GM12891 (cell line): ENCODE data around the gene CACNB4.

ENCODE experiments used
- DNase-seq: peaks from one replicate; pipeline ENCODE4 v3.0.0; 2011; ENCODE audit warnings: low spot score; ENCODE audit not compliant: insufficient read length
- FAIRE-seq: peaks from 2 replicates; lab custom pipeline; 2011; peaks lifted over from hg19 to GRCh38; lab: Jason Lieb, UNC
- PAX5 ChIP-seq: IDR thresholded peaks from 2 replicates; pipeline ENCODE4 v1.6.1; 2011; ENCODE audit warnings: low read length, moderate library complexity, mild to moderate bottlenecking; ENCODE audit not compliant: insufficient read depth, severe bottlenecking
- POLR2A ChIP-seq: IDR thresholded peaks from 2 replicates; pipeline ENCODE4 v1.6.1; 2011; ENCODE audit warnings: low read depth, low read length, control low read depth
- POLR2AphosphoS5 ChIP-seq: IDR thresholded peaks from 2 replicates; pipeline ENCODE4 v1.6.1; 2011; ENCODE audit warnings: low read depth, low read length, control low read depth
- POU2F2 ChIP-seq: IDR thresholded peaks from 2 replicates; pipeline ENCODE4 v1.6.1; 2011; ENCODE audit warnings: low read depth, mild to moderate bottlenecking, control low read depth, low read length, moderate library complexity
- SPI1 ChIP-seq: IDR thresholded peaks from 2 replicates; pipeline ENCODE4 v1.6.1; 2011; ENCODE audit warnings: low read depth, low read length, control low read depth
- TAF1 ChIP-seq: IDR thresholded peaks from 2 replicates; pipeline ENCODE4 v1.6.1; 2011; ENCODE audit warnings: low read depth, low read length, control low read depth

The CACNB4 gene

DNA sequence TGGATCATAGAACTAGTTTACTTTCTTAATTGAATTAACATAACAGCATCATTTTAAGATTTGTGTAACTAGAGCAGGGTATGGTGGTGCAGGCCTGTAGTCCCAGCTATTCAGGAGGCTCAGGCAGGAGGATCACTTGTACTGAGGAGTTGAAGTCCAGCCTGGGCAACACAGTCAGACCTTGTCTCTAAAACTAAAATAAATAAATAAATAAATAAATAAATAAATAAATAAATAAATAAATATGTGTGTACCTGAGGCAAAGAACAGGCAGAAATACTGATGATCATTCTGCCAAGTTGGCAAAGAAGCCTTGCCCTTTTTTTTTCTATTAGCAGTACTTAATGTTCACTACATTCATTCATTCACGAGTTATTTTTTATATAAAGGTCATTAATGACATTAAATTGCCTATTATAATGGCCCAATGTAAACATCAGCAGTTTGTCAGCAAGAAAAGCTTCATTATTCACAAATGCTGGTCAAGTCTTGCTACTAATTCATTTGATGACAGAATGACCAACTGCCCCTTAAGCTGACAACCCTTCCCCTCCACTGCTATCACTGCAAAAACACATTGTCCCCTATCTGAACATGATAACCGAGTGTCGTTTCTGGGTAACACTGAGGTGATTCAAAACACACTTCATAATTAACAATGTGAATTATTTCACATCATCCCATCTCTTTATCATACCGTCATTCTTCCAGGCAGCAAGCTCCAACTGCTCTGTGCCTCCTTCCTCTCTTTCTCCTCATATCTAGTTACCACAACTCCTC lies 309.6 kb downstream of the CACNB4 start:
- FAIRE-seq: peak; percentile 58
- no peak for TF ChIP-seq TAF1
- no peak for TF ChIP-seq POLR2A
- TF ChIP-seq PAX5: no peak
- TF ChIP-seq POU2F2: no peak
- TF ChIP-seq POLR2AphosphoS5: no peak
- TF ChIP-seq SPI1: no peak
- DNase-seq: no peak

DNA sequence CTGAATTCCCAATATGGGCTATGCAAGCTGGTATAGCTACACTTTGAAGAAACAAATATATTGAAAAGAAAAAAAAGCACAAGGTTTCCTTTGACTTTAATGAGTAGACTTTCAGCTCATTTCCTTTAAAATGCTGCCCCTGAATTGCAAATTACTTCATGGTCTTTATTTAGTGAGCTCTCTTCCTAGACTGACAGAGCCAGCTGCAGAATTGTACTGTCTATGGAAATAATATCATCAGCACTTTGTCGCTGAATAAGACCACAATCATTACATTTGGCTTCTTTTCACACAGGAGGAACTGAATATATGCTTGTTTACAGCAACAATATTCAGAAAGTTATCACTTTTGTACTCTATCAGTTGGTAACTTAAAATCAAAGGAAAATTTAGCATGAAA lies 312.4 kb downstream of the CACNB4 start:
- FAIRE-seq: no peak
- TF ChIP-seq TAF1: no peak
- TF ChIP-seq SPI1: no peak
- no peak for TF ChIP-seq POLR2AphosphoS5
- no peak for TF ChIP-seq POU2F2
- TF ChIP-seq POLR2A: no peak
- TF ChIP-seq PAX5: no peak
- DNase-seq: no peak

- DNase-seq (no peak), FAIRE-seq (no peak)
- TF ChIP-seq POLR2A (no peak), POU2F2 (no peak), TAF1 (no peak), SPI1 (no peak), POLR2AphosphoS5 (no peak), PAX5 (no peak)
Measured at GRCh38 chr2:151786077-151786476, 312.8 kb downstream of the CACNB4 start.

DNA sequence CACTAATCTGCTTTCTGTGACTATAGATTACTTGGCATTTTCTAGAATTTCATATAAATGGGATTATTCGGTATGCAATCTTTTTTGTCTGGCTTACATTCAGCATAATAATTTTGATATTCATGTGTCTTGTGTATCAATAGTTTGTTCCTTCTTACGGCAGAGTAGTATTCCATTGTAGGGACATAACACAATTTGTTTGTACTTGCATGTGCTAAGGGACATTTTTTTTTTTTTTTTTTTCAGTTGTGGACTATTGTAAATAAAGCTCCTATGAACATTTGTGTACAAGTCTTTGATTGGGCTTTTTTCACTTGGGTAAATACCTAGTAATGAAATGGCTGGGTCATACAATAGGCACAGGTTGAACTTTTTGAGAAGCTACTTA lies 315.7 kb downstream of the CACNB4 start:
- TF ChIP-seq POLR2A: no peak
- no peak for TF ChIP-seq SPI1
- no peak for TF ChIP-seq TAF1
- TF ChIP-seq POU2F2: no peak
- no peak for TF ChIP-seq PAX5
- no peak for TF ChIP-seq POLR2AphosphoS5
- FAIRE-seq (no peak), DNase-seq (no peak)
